ENCODE measurements around the gene ENG.

ENG gene

GRCh38 chr9:127812936-127813675, 41.4 kb downstream of the ENG start:
- no peak for DNase-seq

- DNase-seq, result no peak
These were observed 42.4 kb downstream of the ENG start for GRCh38 chr9:127812011-127812410.

GRCh38 chr9:127810378-127811187, 43.9 kb downstream of the ENG start:
- DNase-seq, result no peak

- DNase-seq, result no peak
These were observed 44.7 kb downstream of the ENG start for GRCh38 chr9:127809540-127810377.

GRCh38 chr9:127809002-127809539, 45.4 kb downstream of the ENG start:
- no peak for DNase-seq

GRCh38 chr9:127808347-127809001, 46.0 kb downstream of the ENG start:
- DNase-seq, result no peak

- no peak for DNase-seq
These were observed 47.6 kb downstream of the ENG start for GRCh38 chr9:127806871-127807270.

GRCh38 chr9:127805620-127806019, 48.8 kb downstream of the ENG start:
- DNase-seq, result no peak

GRCh38 chr9:127803507-127804352, 50.7 kb downstream of the ENG start:
- DNase-seq, result no peak

- DNase-seq, result no peak
These were observed 51.6 kb downstream of the ENG start, which contains the start of gene FPGS for GRCh38 chr9:127802576-127803443. TSS of gene FPGS (plus strand) at chr9:127802882. CDS start at chr9:127802925, 43 bp downstream.

- DNase-seq, result no peak
These were observed 52.4 kb downstream of the ENG start for GRCh38 chr9:127801955-127802575.

- no peak for DNase-seq
These were observed 57.5 kb downstream of the ENG start for GRCh38 chr9:127796852-127797370.

- DNase-seq, result no peak
These were observed 58.1 kb downstream of the ENG start for GRCh38 chr9:127796225-127796813.

GRCh38 chr9:127794001-127794791, 60.3 kb downstream of the ENG start:
- no peak for DNase-seq

GRCh38 chr9:127793093-127793708, 61.3 kb downstream of the ENG start:
- no peak for DNase-seq

- no peak for DNase-seq
These were observed 61.9 kb downstream of the ENG start for GRCh38 chr9:127792417-127793031.

GRCh38 chr9:127791085-127791484, 63.4 kb downstream of the ENG start:
- no peak for DNase-seq
